Osteoblast (primary cell): Measurements from ENCODE around the gene CDYL. TPM values are rescaled to one million over a fixed set of nuclear protein-coding genes. Genes with fewer than 3 reads are reported as not detected.
A peak's percentile ranks its signal among the peaks of the same experiment; 100 is the strongest.
"Not testable (repeated sequence)": the region's sequence is repeated elsewhere in the genome, so short reads cannot be mapped to it uniquely, and the experiment has no call there.

Experiments
- DNase-seq: peaks from one replicate; pipeline ENCODE4 v3.0.0; 2011; ENCODE audit warnings: low spot score, mixed read lengths; ENCODE audit not compliant: insufficient read length; ENCODE audit errors: missing footprints
- H2AFZ ChIP-seq: 2 replicates; pipeline ENCODE4 v1.6.0; 2011; ENCODE audit warnings: mild to moderate bottlenecking, low read length
- H3K27ac ChIP-seq: 2 replicates; pipeline ENCODE4 v1.5.1; 2011; ENCODE audit warnings: mild to moderate bottlenecking, low read depth, low read length, moderate library complexity
- H3K27me3 ChIP-seq: 2 replicates; pipeline ENCODE4 v1.6.0; 2012; ENCODE audit warnings: mild to moderate bottlenecking, control low read depth, inconsistent platforms, low read length, moderate library complexity; ENCODE audit not compliant: insufficient read depth
- H3K36me3 ChIP-seq: 2 replicates; pipeline ENCODE4 v1.5.1; 2011; ENCODE audit warnings: mild to moderate bottlenecking, low read length, control low read depth, moderate library complexity; ENCODE audit not compliant: insufficient read depth
- H3K4me1 ChIP-seq: 2 replicates; pipeline ENCODE4 v1.5.1; 2011; ENCODE audit warnings: mild to moderate bottlenecking, low read length, control low read depth, moderate library complexity; ENCODE audit not compliant: insufficient read depth
- H3K4me2 ChIP-seq: 2 replicates; pipeline ENCODE4 v1.6.0; 2011; ENCODE audit warnings: mild to moderate bottlenecking, low read length; ENCODE audit not compliant: insufficient read depth
- H3K4me3 ChIP-seq: fragments of 200-600 bp; sonication (generic); 3 replicates; pipeline ENCODE4 v1.5.1; 2012; ENCODE audit warnings: mild to moderate bottlenecking, low read length, inconsistent platforms; ENCODE audit not compliant: insufficient read depth
- H3K79me2 ChIP-seq: 2 replicates; pipeline ENCODE4 v1.6.0; 2012; ENCODE audit warnings: mild to moderate bottlenecking, low read length, control low read depth, inconsistent platforms; ENCODE audit not compliant: insufficient read depth
- H3K9me3 ChIP-seq: 2 replicates; pipeline ENCODE4 v1.5.1; 2011; ENCODE audit warnings: low read depth, low read length, control low read depth
- H4K20me1 ChIP-seq: 2 replicates; pipeline ENCODE4 v1.6.0; 2012; ENCODE audit warnings: mild to moderate bottlenecking, low read length, control low read depth; ENCODE audit not compliant: insufficient read depth
- total RNA-seq: library from RNA; depleted of rRNA; stranded (reverse); fragments of >200 nt; gene quantifications from 2 replicates; pipeline ENCODE4 v1.2.3, GENCODE V29; 2012
- TF ChIP-seq, protein P1 (sequence below): IDR thresholded peaks from 2 replicates; pipeline ENCODE4 v1.5.1; 2011; ENCODE audit warnings: mild to moderate bottlenecking, low read depth, low read length, moderate library complexity; ENCODE audit errors: extremely low read depth

The CDYL gene
- total RNA-seq, 1 donor = 106 TPM

GRCh38 chr6:4829089-4829488, 52.9 kb downstream of the CDYL start:
- Histone ChIP-seq H4K20me1 (no peaks in the 10 kb centered on the region), H3K27ac (no peak overlapping the region)

DNA sequence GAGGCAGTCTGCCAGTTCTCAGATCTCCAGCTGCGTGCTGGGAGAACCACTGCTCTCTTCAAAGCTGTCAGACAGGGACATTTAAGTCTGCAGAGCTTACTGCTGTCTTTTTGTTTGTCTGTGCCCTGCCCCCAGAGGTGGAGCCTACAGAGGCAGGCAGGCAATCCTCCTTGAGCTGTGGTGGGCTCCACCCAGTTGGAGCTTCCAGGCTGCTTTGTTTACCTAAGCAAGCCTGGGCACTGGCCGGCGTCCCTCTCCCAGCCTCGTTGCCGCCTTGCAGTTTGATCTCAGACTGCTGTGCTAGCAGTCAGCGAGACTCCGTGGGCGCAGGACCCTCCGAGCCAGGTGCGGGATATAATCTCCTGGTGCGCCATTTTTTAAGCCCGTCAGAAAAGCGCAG, 59.3 kb downstream of the CDYL start:
- not testable (repeated sequence) for H3K9me3 ChIP-seq, H3K27me3 ChIP-seq, H3K4me1 ChIP-seq, H3K27ac ChIP-seq, H2AFZ ChIP-seq, H3K36me3 ChIP-seq, H4K20me1 ChIP-seq, H3K4me3 ChIP-seq, DNase-seq, H3K4me2 ChIP-seq
- H3K79me2 ChIP-seq = peaks cover 31% of the 10 kb centered on the region

More at GRCh38 chr6:4829089-4829488, 52.9 kb downstream of the CDYL start:
- TF ChIP-seq, protein P1, sequence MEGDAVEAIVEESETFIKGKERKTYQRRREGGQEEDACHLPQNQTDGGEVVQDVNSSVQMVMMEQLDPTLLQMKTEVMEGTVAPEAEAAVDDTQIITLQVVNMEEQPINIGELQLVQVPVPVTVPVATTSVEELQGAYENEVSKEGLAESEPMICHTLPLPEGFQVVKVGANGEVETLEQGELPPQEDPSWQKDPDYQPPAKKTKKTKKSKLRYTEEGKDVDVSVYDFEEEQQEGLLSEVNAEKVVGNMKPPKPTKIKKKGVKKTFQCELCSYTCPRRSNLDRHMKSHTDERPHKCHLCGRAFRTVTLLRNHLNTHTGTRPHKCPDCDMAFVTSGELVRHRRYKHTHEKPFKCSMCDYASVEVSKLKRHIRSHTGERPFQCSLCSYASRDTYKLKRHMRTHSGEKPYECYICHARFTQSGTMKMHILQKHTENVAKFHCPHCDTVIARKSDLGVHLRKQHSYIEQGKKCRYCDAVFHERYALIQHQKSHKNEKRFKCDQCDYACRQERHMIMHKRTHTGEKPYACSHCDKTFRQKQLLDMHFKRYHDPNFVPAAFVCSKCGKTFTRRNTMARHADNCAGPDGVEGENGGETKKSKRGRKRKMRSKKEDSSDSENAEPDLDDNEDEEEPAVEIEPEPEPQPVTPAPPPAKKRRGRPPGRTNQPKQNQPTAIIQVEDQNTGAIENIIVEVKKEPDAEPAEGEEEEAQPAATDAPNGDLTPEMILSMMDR = no peak
- H3K4me3 ChIP-seq = no peak overlapping the region
- H3K27me3 ChIP-seq = no peaks in the 10 kb centered on the region
- H3K79me2 ChIP-seq = peaks cover 56% of the 10 kb centered on the region
- no peak overlapping the region for H3K4me2 ChIP-seq
- H3K4me1 ChIP-seq = no peaks in the 10 kb centered on the region
- no peaks in the 10 kb centered on the region for H3K36me3 ChIP-seq
- DNase-seq = no peak
- H3K9me3 ChIP-seq = peaks cover 3% of the 10 kb centered on the region
- no peak overlapping the region for H2AFZ ChIP-seq

DNA sequence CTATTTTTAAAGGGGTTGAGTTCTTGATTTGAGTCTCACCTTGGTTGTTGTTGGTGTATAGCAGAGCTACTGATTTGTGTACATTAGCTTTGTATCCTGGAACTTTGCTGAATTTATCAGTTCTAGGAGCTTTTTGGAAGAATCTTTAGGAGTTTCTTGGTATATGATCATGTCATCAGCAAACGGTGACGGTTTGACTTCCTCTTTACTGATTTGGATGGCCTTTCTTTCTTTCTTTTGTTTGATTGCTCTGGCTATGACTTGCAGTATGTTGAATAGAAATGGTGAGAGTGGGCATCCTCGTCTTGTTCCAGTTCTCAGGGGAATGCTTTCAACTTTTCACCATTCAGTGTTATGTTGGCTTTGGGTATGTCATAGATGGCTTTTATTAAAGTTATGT, 64.0 kb downstream of the CDYL start:
- H3K4me2 ChIP-seq = no peak overlapping the region
- no peaks in the 10 kb centered on the region for H3K27me3 ChIP-seq
- H3K79me2 ChIP-seq = peaks cover 69% of the 10 kb centered on the region
- TF ChIP-seq, protein P1 = no peak
- H2AFZ ChIP-seq = no peak overlapping the region
- no peaks in the 10 kb centered on the region for H3K36me3 ChIP-seq
- H3K4me3 ChIP-seq = no peak overlapping the region
- no peak overlapping the region for H3K27ac ChIP-seq
- no peaks in the 10 kb centered on the region for H3K9me3 ChIP-seq
- peaks cover 12% of the 10 kb centered on the region for H4K20me1 ChIP-seq
- DNase-seq = no peak
- H3K4me1 ChIP-seq = no peaks in the 10 kb centered on the region

DNA sequence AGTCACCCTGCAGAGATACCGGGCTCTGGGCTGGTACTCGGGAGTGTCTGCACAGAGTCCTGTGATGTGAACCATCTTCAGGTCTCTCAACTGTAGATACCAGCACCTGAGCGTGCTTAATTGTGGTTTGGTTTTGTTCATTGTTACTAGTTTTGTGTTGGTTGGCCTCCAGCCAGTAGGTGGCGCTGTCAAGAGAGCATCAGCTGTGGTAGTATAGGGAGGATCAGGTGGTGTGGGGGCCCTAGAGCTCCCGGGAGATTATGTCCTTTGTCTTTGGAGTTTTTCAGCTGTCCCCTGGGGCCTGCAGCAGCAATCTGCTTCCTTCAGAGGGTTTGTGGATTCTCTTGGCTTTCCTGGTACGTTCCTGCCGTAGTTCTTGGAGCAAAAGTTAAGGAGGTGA, 67.9 kb downstream of the CDYL start:
- no peak overlapping the region for H3K4me2 ChIP-seq
- H3K27ac ChIP-seq = no peak overlapping the region
- no peaks in the 10 kb centered on the region for H3K36me3 ChIP-seq
- H3K27me3 ChIP-seq = no peaks in the 10 kb centered on the region
- H3K79me2 ChIP-seq = peaks cover 85% of the 10 kb centered on the region
- H3K4me3 ChIP-seq = no peak overlapping the region
- TF ChIP-seq, protein P1 = peak; percentile 9
- peaks cover 6% of the 10 kb centered on the region for H3K4me1 ChIP-seq
- no peaks in the 10 kb centered on the region for H3K9me3 ChIP-seq
- DNase-seq = no peak
- H4K20me1 ChIP-seq = peaks cover 45% of the 10 kb centered on the region
- no peak overlapping the region for H2AFZ ChIP-seq
